SH-SY5Y (cell line): ENCODE data around the gene MGP.

Experiments
- GATA2 ChIP-seq: IDR thresholded peaks from 2 replicates; pipeline ENCODE4 v1.6.1; 2011; ENCODE audit warnings: mild to moderate bottlenecking, low read depth, low read length
- GATA3 ChIP-seq: IDR thresholded peaks from 2 replicates; pipeline ENCODE4 v1.6.1; 2011; ENCODE audit warnings: low read depth, mild to moderate bottlenecking, low read length, moderate library complexity

DNA sequence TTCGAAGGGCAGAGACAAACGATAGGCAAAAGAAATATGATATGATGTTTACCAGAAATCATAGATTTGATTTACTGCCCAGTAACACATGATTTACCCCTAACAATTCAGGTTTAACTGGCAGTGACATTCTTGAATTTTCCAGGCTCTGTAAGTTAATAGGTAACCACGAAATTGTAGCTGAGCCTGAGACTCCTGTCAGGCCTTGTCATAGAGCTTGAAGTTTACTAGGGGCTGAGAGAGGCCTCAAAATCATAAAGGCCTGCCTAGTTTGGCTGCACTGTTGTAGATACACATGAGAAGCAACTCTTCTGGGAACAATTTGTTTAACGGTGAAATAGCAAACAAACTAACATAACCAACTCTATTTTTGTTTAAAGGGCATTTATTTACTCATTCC lies 49.4 kb upstream of the MGP start:
- TF ChIP-seq GATA2: no peak
- no peak for TF ChIP-seq GATA3
